ENCODE measurements around the gene TMEM168. TPM values are rescaled to one million over a fixed set of nuclear protein-coding genes. Genes with fewer than 3 reads are reported as not detected.

The TMEM168 gene
- total RNA-seq, 6 experiments from 2014 or later, result 5.8 to 9.1 (median 7.3) TPM

- H3K27me3 ChIP-seq, result no peaks in the 10 kb centered on the region
- TF ChIP-seq POLR2A (IDR thresholded peaks at IDR 0.05), result no peak
- no peak for TF ChIP-seq CTCF (IDR thresholded peaks at IDR 0.05)
- no peak overlapping the region for H3K27ac ChIP-seq
- DNase-seq, result no peak
- H3K9me3 ChIP-seq, result no peaks in the 10 kb centered on the region
- intact Hi-C loops (cut with DNase I), result no loop called here
- WGBS (ENCODE audit: insufficient coverage, low coverage, low lambda C conversion rate, missing lambda C conversion rate), result 79% methylated on average over 1 of the region's 1 CpG
- no peaks in the 10 kb centered on the region for H3K4me1 ChIP-seq
- ATAC-seq, result no peak
- H3K4me3 ChIP-seq, result no peak overlapping the region
- H3K36me3 ChIP-seq, result no peaks in the 10 kb centered on the region
These were observed 38.5 kb upstream of the TMEM168 start for GRCh38 chr7:112828696-112829095.

GRCh38 chr7:112821345-112821744, 31.2 kb upstream of the TMEM168 start:
- ATAC-seq (no peak), DNase-seq (no peak)
- no peaks in the 10 kb centered on the region for H3K9me3 ChIP-seq
- no peak overlapping the region for H3K4me3 ChIP-seq
- TF ChIP-seq POLR2A (IDR thresholded peaks at IDR 0.05), result no peak
- TF ChIP-seq CTCF (IDR thresholded peaks at IDR 0.05), result no peak
- no peak overlapping the region for H3K27ac ChIP-seq
- no peaks in the 10 kb centered on the region for H3K27me3 ChIP-seq
- H3K36me3 ChIP-seq, result peaks cover 0 to 4% (median 0%) of the 10 kb centered on the region in 4 donors
- intact Hi-C loops (cut with DNase I), result no loop called here
- H3K4me1 ChIP-seq, result no peaks in the 10 kb centered on the region

- TF ChIP-seq POLR2A (IDR thresholded peaks at IDR 0.05), result no peak
- TF ChIP-seq CTCF (IDR thresholded peaks at IDR 0.05), result no peak
- intact Hi-C loops (cut with DNase I), result no loop called here
- Histone ChIP-seq H3K27ac (no peak overlapping the region), H3K4me1 (no peaks in the 10 kb centered on the region), H3K27me3 (no peaks in the 10 kb centered on the region), H3K9me3 (no peaks in the 10 kb centered on the region), H3K4me3 (no peak overlapping the region), H3K36me3 (peaks cover 0 to 4% (median 0%) of the 10 kb centered on the region in 4 donors)
- no peak for DNase-seq
- 90% methylated on average over 3 of the region's 3 CpGs for WGBS (ENCODE audit: insufficient coverage, low coverage, low lambda C conversion rate, missing lambda C conversion rate)
- ATAC-seq, result no peak
These were observed 29.3 kb upstream of the TMEM168 start for GRCh38 chr7:112819536-112819935.

GRCh38 chr7:112806156-112806555, 16.0 kb upstream of the TMEM168 start:
- H3K4me1 ChIP-seq, result no peaks in the 10 kb centered on the region
- no peak overlapping the region for H3K27ac ChIP-seq
- H3K27me3 ChIP-seq, result no peaks in the 10 kb centered on the region
- ATAC-seq (no peak), DNase-seq (no peak)
- no peak overlapping the region for H3K4me3 ChIP-seq
- intact Hi-C loops (cut with DNase I), result no loop called here
- WGBS (ENCODE audit: insufficient coverage, low coverage, low lambda C conversion rate, missing lambda C conversion rate), result 82% methylated on average over 4 of the region's 4 CpGs
- H3K36me3 ChIP-seq, result no peaks in the 10 kb centered on the region
- no peak for TF ChIP-seq CTCF (IDR thresholded peaks at IDR 0.05)
- TF ChIP-seq POLR2A (IDR thresholded peaks at IDR 0.05), result no peak
- no peaks in the 10 kb centered on the region for H3K9me3 ChIP-seq

GRCh38 chr7:112802406-112802805, 12.2 kb upstream of the TMEM168 start:
- Histone ChIP-seq H3K27me3 (no peaks in the 10 kb centered on the region), H3K9me3 (no peaks in the 10 kb centered on the region), H3K36me3 (no peaks in the 10 kb centered on the region), H3K27ac (no peak overlapping the region), H3K4me3 (no peak overlapping the region), H3K4me1 (no peaks in the 10 kb centered on the region)
- ATAC-seq (no peak), DNase-seq (no peak)
- TF ChIP-seq POLR2A (IDR thresholded peaks at IDR 0.05), result no peak
- TF ChIP-seq CTCF (IDR thresholded peaks at IDR 0.05), result no peak
- intact Hi-C loops (cut with DNase I), result no loop called here
- 78% methylated on average over 1 of the region's 3 CpGs for WGBS (ENCODE audit: insufficient coverage, low coverage, low lambda C conversion rate, missing lambda C conversion rate)

Measured in right lobe of liver (tissue), 6 donors.